Hematopoietic multipotent progenitor cell treated with erythropoietin and hydrocortisone succinate and interleukin-3 and kit ligand, for 4 days (in vitro differentiated cells): ENCODE results near the gene ZNF385B.

Source experiments
- DNase-seq: peaks from one replicate; pipeline ENCODE4 v3.0.0-alpha.2; 2015

Gene ZNF385B

DNA sequence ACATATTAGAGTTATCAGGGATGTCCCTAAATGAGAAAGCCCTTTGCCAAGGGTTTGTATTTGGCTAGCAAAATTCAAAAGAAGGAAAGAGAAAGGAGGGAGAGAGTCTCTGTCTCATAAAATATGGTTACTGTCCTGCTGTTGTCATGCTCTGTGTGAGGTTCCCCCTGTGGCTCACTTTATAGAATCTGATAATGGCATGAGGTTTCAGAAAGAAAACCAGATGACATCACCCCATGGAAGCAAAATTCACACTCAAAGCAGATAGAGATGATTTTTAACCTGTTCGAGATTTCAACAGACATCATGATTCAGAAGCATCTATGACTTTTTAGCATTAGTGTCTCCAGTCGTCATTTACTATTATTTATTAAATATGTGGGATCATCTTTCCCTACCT, 431.8 kb downstream of the ZNF385B start:
- no peak for DNase-seq

DNA sequence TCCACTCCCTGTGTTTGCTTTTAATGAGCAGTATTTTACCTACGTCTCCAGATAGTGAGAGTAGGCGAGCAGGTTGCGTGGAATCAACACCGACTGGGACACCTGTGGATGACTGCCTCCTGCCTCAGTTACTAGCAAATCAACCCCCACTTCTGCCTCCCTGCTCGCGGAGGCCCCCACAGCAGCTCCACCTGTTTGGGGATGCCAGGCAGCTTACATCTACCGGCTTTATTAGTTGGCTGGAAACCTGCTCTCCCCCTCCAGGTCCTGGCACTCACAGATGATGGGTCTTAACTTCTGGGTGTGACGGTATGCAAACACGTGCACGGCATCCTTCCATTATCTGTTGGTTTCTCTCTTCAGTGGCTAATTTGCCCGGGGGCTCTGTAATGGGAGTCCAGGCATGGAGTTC, 432.3 kb downstream of the ZNF385B start:
- DNase-seq, result no peak

DNA sequence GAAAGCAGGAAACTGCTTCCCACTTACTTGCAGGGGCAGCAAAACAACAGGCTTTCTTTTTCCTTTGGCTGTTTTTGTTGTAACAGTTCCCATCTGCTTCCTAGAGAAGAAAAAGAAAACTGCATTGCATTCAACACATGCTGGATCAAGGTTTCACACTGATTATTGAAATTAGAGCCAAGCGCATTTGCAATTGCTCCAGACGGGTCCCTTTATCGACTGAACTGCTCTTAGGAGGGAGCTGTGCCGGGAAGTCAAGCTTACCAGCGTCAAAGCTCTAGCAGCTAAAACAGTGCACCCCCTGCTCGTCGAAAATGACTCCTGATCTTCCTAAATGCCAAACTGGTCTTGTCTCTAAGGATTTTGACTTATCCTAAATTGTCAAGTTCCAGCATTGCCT, 432.8 kb downstream of the ZNF385B start:
- DNase-seq, result no peak

DNA sequence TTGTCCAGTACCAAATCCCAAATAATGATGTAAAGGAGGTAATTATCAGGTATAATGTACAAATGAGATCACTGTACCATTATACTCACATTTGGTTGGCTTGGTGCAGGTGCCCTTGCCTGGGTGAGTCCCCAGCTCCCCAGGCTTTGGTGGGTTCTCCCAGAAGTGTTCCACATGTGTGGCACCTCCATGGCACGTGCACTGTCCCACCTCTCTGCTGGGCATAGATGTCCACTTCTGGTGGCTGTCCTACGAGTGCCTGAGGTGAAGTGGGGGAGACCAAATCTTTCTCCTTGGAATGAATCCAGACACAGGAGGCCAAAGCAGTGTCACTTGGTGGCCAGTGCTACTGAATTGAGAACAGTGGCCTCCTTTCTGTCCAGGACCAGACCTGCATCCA, 434.3 kb downstream of the ZNF385B start:
- no peak for DNase-seq

DNA sequence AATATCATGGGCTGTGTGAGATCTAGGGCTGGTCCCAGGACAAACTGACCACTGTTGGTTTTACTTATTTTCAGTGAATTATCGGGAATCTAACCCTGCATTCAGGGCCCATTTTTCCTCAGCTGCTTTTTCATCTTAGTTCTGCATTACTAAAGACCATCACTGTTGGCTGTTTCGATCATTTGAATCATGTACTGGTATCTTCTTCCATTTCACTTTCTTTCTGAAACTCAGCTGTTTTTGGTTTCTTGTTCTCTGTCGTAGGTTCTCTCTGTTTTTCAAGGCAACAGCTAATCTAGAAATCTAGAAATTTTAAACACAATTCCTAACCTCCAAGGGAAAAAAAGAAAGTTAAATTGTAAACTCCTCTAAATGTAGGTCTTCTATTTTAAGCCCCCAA, 436.8 kb downstream of the ZNF385B start:
- DNase-seq, result no peak

DNA sequence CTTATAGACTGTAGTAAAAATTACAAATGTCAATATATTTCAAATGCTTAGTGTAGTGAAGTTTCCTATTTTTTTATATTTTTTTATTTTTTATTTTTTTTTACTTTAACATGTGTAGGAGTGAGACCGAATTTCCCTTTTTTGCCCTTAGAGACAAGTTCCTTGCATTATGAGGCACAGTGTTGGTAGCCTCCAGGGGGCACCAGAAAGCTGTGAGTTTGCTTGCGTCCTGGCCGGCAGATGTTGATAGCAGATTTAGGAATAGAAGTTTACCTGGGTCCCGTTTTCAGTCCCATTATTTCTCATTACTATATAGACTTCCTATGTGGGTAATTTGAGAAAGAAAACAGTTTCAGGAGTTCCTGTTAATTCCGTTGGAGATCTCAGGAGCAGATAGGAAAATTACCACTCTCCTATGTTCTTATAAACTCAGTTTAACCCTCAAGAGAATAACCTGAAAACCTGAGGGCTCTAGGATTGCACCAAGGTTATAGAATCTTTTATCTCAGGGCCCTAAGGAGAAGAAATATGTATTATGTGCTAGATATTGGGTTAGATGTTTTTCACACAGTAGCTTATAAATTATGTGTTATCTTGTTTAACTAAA, 439.3 kb downstream of the ZNF385B start:
- peak; percentile 80 for DNase-seq

DNA sequence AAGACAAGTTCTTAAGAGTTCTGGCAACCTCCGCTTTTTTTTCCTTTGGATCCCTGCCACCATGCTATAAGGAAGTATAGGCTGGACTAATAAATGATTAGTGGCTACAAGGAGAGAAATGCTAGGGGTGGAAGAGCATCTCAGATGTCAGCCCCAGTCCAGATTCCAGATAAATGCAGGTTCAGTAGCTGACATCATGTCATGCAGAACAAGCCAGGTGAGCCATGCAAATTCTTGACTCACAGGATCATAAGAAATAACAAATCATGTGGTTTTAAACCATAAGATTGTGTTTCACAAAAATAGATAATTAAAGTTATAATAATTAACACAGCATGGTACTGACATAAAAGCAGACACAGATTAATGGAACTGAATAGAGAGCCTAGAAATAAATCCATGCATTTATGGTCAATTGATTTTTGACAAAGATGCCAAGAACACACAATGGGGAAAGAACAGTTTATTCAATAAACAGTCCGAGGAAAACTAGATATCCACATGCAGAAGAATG, 443.9 kb downstream of the ZNF385B start:
- DNase-seq, result no peak

DNA sequence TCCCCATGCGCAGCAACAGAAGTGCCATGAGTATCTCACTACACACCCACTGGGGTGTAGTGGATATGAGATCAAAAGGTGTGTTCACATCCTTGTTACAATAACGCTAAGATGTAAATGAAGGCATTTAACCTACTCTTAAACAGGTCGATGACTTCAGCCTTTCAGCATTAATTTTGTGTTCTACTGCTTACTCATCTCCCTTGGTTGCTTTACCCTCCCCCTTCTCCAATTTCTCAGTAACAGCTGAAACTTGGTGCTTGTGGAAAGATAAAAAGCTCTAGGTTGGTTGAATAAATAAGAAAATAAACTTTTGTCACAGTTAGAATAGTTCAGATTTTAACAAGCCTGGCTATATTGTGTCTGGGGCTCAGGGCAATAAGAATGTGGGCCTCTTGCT, 449.3 kb downstream of the ZNF385B start:
- DNase-seq, result no peak

DNA sequence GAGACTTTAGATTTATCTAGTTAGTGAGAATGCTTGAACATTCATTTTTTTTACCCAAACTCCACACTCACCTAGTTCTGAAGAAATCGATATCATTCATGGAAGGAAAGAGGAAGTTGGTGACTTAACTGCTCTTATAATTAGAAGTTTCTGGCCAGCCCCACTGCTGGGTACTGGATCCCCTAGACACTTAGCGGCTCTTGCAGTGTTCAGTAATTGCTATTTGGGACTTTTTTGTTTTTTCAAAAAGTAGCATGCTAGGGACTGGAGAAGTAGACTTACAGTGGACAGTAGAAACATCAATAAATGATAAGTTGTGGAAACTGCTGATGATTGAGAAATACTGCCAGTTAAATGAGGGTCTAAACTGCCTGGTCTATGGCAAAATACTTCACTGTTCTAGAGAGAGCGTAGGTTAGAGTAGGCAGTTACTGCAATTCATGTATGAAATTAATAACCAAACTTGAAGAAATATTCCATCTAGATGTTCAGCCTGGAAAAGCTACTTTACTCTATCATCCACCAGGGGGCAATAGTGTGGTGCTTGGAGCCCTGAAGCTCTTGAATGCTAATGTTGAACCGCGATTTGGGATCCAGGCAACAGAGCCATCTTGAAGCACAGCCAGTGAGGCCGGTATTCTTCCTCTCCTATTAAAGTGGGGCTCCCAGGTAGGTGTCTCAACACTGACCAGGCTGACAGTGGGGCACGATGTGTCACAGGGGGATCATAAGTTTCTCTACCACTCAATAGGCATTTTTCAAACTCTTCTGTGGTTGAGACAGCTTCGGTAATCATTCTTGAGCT, 450.7 kb downstream of the ZNF385B start:
- DNase-seq, result peak; percentile 84

DNA sequence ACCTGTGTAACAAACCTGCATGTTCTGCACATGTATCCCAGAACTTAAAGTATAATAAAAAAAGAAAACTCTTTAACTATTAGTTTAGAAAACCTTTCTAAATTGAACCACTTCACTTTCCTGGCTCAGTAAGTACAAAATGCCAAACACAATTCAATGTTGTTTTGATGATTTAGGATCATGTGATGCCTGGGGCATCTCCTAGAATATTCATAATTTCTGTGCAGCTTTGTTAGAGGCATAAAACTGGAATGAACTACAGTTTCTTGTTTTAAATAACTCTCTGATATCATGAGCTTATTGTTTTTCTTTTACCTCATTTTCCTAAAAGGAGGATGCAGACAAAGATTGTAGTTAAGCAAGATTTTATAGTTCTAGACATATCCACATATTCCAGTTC, 457.8 kb downstream of the ZNF385B start:
- DNase-seq, result no peak

DNA sequence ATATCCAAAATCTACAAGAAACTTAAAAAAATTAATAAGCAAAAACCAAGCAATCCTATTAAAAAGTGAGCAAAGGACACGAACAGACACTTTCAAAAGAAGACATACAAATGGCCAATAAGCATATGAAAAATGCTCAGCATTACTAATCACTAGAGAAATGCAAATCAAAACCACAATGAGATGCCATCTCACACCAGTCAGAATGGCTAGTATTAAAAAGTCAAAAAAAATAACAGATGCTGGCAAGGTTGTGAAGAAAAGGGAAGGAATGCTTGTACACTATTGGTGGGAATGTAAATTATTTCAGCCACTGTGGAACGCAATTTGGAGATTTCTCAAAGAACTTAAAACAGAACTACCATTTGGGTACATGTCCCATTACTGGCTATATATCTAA, 467.9 kb downstream of the ZNF385B start:
- no peak for DNase-seq
